ENCODE data around the gene CSF2RB. TPM values are rescaled to one million over a fixed set of nuclear protein-coding genes. Genes with fewer than 3 reads are reported as not detected.

The CSF2RB gene
- total RNA-seq, 1 donor from 2014 or later = 30.1 TPM

DNA sequence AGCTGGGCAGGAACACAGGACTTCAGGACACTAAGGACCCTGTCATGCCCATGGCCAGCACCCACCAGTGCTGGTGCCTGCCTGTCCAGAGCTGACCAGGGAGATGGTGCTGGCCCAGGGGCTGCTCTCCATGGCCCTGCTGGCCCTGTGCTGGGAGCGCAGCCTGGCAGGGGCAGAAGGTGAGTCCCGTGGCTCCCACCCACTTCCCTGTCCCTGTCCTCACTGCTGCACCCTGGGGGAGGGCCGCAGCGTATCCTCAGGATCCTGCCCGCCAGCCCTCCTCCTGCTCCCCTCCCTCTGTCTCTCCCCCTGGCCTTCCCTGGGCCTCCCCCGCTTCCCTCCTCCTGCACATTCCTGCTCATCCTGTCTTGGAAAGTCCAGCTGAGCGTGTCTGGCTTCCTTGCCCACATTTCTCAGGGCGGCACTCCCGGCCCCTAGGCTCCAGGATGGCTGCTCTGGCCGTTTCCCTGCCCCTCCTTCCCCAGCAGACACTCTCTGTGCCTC, 8.7 kb downstream of the CSF2RB start:
- ATAC-seq = peak; percentile 17 to 29
- H3K27me3 ChIP-seq (ENCODE audit: low read depth) = peaks cover 6% of the 10 kb centered on the region
- H3K4me3 ChIP-seq = no peak overlapping the region
- DNase-seq = no peak
- peaks cover 9% of the 10 kb centered on the region for H3K4me1 ChIP-seq
- intact Hi-C loops (cut with DNase I) = no loop called here
- TF ChIP-seq, protein P1, sequence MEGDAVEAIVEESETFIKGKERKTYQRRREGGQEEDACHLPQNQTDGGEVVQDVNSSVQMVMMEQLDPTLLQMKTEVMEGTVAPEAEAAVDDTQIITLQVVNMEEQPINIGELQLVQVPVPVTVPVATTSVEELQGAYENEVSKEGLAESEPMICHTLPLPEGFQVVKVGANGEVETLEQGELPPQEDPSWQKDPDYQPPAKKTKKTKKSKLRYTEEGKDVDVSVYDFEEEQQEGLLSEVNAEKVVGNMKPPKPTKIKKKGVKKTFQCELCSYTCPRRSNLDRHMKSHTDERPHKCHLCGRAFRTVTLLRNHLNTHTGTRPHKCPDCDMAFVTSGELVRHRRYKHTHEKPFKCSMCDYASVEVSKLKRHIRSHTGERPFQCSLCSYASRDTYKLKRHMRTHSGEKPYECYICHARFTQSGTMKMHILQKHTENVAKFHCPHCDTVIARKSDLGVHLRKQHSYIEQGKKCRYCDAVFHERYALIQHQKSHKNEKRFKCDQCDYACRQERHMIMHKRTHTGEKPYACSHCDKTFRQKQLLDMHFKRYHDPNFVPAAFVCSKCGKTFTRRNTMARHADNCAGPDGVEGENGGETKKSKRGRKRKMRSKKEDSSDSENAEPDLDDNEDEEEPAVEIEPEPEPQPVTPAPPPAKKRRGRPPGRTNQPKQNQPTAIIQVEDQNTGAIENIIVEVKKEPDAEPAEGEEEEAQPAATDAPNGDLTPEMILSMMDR (IDR thresholded peaks at IDR 0.05) = no peak
- no peak overlapping the region for H3K27ac ChIP-seq
- peaks cover 22% of the 10 kb centered on the region for H3K36me3 ChIP-seq
- no peaks in the 10 kb centered on the region for H3K9me3 ChIP-seq

DNA sequence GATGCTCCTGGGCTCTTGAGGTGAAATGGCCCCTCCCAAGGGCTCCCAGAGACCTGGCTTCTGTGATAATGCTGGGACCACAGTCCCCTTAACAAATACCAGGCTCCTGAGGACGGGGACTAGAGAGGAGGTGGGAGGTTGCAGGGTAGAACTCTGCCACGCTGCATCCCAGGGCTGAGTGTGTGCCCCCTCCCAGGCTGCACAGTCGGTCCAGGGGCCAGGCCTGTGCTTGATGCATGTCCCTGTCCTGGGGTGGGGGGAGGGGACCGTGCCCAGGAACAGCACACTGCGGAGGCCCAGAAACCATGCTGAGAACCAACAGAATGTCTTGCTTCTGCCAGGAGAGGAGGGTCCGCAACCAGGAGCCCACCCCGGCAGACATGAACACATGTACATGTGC, 9.3 kb downstream of the CSF2RB start:
- Histone ChIP-seq H3K9me3 (no peaks in the 10 kb centered on the region), H3K36me3 (peaks cover 23% of the 10 kb centered on the region), H3K4me1 (peaks cover 9% of the 10 kb centered on the region), H3K27ac (no peak overlapping the region), H3K4me3 (no peak overlapping the region), H3K27me3 (ENCODE audit: low read depth) (peaks cover 6% of the 10 kb centered on the region)
- no peak for DNase-seq
- intact Hi-C loops (cut with DNase I) = no loop called here
- no peak for ATAC-seq
- TF ChIP-seq, protein P1 (IDR thresholded peaks at IDR 0.05) = no peak

DNA sequence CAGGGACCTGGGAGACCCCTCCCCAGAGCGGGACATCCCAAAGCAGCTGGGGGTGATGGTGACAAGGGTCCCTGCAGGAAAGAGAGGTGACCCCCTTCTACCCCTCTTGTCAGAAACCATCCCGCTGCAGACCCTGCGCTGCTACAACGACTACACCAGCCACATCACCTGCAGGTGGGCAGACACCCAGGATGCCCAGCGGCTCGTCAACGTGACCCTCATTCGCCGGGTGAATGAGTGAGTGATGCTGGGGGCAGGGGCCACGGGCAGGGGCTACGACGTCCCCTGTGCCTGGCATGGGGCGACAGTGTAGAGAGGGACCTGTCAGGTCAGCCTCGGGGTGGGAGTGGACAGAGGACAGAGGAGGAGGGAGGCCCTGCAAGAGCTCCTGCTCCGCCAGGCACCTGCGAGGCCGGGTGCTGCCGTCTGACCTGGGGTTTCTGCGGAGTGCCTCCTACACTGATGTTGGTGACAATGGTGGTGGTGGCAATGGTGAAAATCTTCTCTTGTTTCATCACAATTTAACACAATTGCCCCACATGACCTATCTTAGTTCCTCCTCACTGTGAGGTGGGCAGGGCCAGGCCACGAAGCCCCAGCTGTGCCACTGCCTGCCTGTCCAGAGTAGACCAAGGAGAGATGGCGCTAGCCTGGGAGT, 9.8 kb downstream of the CSF2RB start:
- no peak overlapping the region for H3K27ac ChIP-seq
- H3K36me3 ChIP-seq = peaks cover 25% of the 10 kb centered on the region
- peaks cover 6% of the 10 kb centered on the region for H3K27me3 ChIP-seq (ENCODE audit: low read depth)
- no peak for DNase-seq
- H3K4me3 ChIP-seq = no peak overlapping the region
- peak; percentile 12 for ATAC-seq
- H3K9me3 ChIP-seq = no peaks in the 10 kb centered on the region
- H3K4me1 ChIP-seq = peaks cover 9% of the 10 kb centered on the region
- TF ChIP-seq, protein P1 (IDR thresholded peaks at IDR 0.05) = no peak
- intact Hi-C loops (cut with DNase I) = no loop called here

DNA sequence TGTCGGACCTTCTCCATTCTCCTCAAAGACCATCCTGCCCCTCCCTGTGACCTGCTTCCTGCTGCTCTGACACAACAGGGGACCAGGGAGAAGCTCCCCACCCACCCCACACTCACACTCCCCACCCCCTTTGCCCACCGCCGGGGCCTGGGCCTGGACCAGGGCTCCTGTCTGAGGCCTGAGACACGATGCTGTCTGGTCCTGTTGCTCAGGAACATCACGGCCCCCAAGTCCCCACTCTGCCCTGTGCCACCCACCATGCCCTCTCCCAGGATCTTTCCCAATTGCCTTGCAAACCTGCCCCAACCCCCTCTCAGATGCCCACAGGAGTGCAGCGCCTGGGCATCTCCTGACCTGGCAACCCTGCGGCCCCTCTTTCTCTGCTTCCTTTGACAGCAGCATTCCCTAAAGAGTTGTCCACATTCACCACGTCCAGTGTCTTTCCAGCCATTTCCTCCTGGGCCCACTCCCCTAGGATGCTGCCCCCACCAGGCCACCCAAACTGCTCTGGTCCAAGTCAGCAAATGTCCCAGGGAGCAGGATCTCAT, 10.8 kb downstream of the CSF2RB start:
- Histone ChIP-seq H3K4me1 (peaks cover 9% of the 10 kb centered on the region), H3K36me3 (peaks cover 30% of the 10 kb centered on the region), H3K27ac (no peak overlapping the region), H3K9me3 (no peaks in the 10 kb centered on the region), H3K27me3 (ENCODE audit: low read depth) (peaks cover 6% of the 10 kb centered on the region), H3K4me3 (no peak overlapping the region)
- DNase-seq (no peak), ATAC-seq (no peak)
- TF ChIP-seq, protein P1 (IDR thresholded peaks at IDR 0.05) = no peak
- intact Hi-C loops (cut with DNase I) = no loop called here

DNA sequence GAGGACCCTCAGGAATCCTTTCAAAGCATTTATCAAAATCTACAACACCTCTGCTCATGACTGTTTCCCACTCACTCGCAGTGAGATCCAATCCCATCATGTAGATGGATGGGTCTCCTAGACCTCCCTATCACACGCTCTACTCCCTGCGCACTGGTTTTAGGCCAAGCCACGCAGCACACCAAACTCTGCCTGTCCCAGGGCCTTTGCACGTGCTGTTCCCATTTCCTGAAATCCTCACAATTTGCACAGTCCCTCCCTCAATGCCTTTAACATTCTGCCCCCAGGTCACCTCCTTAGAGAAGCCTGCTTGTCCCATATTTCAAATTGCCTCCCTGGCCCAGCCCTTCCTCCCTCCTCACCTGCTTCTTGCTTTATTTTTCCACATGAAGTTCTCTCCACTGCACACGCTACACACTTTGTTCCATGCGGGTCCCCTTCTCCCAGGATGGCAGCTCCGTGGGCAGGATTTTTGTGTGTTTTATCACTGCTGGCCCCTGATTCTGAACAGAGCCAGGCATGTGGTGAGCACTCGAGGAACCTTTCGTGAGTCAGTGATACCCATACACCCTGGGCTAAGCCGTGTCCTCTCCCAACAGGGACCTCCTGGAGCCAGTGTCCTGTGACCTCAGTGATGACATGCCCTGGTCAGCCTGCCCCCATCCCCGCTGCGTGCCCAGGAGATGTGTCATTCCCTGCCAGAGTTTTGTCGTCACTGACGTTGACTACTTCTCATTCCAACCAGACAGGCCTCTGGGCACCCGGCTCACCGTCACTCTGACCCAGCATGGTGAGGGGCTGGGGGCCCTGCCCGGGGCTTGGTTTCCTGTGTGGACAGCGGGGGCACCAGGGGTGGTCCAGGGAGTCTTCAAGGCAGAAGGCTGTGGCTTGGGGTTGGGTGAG, 12.2 kb downstream of the CSF2RB start:
- intact Hi-C loops (cut with DNase I) = no loop called here
- TF ChIP-seq, protein P1 (IDR thresholded peaks at IDR 0.05) = no peak
- Histone ChIP-seq H3K27me3 (ENCODE audit: low read depth) (peaks cover 6% of the 10 kb centered on the region), H3K36me3 (peaks cover 40% of the 10 kb centered on the region), H3K9me3 (no peaks in the 10 kb centered on the region), H3K4me1 (peaks cover 9% of the 10 kb centered on the region), H3K27ac (no peak overlapping the region), H3K4me3 (no peak overlapping the region)
- DNase-seq (no peak), ATAC-seq (no peak)

All from lower lobe of right lung (tissue), 2 donors.